ENCODE measurements around the gene FURIN. TPM values are rescaled to one million over a fixed set of nuclear protein-coding genes. Genes with fewer than 3 reads are reported as not detected.

Gene FURIN
- total RNA-seq, 4 donors from 2014 or later = 28.7 to 71.1 (median 42.4) TPM

DNA sequence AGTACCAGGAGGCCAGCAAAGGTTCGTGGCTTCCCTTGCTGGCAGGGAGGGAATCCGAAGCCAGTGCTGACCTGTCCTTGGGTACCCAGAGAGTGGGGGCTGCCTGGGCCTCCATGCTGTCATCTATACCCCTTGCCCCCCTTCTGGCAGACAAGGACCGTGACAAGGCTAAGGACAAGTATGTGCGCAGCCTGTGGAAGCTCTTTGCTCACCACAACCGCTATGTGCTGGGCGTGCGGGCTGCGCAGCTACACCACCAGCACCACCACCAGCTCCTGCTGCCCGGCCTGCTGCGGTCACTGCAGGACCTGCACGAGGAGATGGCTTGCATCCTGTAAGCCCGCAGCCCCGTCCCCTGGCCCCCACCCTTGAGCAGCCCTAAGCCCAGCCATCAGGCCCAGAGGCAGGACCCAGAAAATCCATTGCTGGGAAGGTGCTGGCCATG, 18.7 kb downstream of the FURIN start:
- TF ChIP-seq, protein P1, sequence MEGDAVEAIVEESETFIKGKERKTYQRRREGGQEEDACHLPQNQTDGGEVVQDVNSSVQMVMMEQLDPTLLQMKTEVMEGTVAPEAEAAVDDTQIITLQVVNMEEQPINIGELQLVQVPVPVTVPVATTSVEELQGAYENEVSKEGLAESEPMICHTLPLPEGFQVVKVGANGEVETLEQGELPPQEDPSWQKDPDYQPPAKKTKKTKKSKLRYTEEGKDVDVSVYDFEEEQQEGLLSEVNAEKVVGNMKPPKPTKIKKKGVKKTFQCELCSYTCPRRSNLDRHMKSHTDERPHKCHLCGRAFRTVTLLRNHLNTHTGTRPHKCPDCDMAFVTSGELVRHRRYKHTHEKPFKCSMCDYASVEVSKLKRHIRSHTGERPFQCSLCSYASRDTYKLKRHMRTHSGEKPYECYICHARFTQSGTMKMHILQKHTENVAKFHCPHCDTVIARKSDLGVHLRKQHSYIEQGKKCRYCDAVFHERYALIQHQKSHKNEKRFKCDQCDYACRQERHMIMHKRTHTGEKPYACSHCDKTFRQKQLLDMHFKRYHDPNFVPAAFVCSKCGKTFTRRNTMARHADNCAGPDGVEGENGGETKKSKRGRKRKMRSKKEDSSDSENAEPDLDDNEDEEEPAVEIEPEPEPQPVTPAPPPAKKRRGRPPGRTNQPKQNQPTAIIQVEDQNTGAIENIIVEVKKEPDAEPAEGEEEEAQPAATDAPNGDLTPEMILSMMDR (IDR thresholded peaks at IDR 0.05) = no peak
- TF ChIP-seq POLR2A (IDR thresholded peaks at IDR 0.05) = no peak
- no peak for TF ChIP-seq EP300 (IDR thresholded peaks at IDR 0.05)
- WGBS, 2 donors = 90 to 91% methylated on average over 12 to 13 of the region's 13 CpGs
- Histone ChIP-seq H3K9me3 (no peaks in the 10 kb centered on the region), H3K4me1 (peaks cover 0 to 53% (median 34%) of the 10 kb centered on the region in 4 donors), H3K27ac (peak overlapping the region in 3 of 4 donors; percentile 95 to 98 (median 97)), H3K36me3 (peaks cover 0 to 63% (median 7%) of the 10 kb centered on the region in 3 donors), H3K4me3 (no peak overlapping the region), H3K27me3 (no peaks in the 10 kb centered on the region)
- no peak for DNase-seq (ENCODE audit: low spot score in 2 of 2)

DNA sequence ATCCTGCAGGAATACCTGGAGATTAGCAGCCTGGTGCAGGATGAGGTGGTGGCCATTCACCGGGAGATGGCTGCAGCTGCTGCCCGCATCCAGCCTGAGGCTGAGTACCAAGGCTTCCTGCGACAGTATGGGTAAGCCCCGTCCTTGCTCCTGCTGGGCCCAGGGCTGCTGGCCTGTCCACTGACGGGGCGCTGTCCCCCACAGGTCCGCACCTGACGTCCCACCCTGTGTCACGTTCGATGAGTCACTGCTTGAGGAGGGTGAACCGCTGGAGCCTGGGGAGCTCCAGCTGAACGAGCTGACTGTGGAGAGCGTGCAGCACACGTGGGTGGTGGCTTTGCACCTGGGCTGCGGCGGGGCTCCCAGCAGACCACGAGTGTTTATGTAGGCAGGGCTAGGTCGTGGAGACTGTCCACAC, 20.9 kb downstream of the FURIN start:
- DNase-seq (ENCODE audit: low spot score in 2 of 2) = no peak
- Histone ChIP-seq H3K27me3 (no peaks in the 10 kb centered on the region), H3K36me3 (peaks cover 6 to 78% (median 7%) of the 10 kb centered on the region in 3 donors), H3K4me3 (no peak overlapping the region), H3K4me1 (peaks cover 0 to 31% (median 19%) of the 10 kb centered on the region in 4 donors), H3K9me3 (no peaks in the 10 kb centered on the region), H3K27ac (no peak overlapping the region)
- TF ChIP-seq, protein P1 (IDR thresholded peaks at IDR 0.05) = no peak
- TF ChIP-seq POLR2A (IDR thresholded peaks at IDR 0.05) (no peak), EP300 (IDR thresholded peaks at IDR 0.05) (no peak)
- WGBS, 2 donors = 84 to 88% methylated on average over 17 to 18 of the region's 18 CpGs

DNA sequence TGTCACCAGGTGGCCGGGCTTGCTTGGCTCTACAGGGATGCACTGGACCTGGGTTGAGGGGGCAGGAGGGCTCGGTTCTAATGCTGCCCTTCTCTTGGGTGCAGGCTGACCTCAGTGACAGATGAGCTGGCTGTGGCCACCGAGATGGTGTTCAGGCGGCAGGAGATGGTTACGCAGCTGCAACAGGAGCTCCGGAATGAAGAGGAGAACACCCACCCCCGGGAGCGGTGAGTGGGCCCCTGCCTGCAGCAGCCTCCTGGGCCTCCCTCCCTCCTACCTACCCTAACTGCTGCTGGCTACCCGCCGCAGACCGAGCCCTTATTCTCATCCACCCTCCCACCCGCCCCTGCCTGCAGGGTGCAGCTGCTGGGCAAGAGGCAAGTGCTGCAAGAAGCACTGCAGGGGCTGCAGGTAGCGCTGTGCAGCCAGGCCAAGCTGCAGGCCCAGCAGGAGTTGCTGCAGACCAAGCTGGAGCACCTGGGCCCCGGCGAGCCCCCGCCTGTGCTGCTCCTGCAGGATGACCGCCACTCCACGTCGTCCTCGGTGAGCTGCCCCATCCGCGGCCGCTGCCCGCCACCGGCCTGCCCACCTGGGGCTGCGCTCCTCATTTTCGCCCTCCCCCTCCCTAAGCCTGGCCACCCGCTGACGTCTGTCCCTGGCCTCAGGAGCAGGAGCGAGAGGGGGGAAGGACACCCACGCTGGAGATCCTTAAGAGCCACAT, 21.5 kb downstream of the FURIN start:
- peaks cover 6 to 84% (median 7%) of the 10 kb centered on the region in 3 donors for H3K36me3 ChIP-seq

DNA sequence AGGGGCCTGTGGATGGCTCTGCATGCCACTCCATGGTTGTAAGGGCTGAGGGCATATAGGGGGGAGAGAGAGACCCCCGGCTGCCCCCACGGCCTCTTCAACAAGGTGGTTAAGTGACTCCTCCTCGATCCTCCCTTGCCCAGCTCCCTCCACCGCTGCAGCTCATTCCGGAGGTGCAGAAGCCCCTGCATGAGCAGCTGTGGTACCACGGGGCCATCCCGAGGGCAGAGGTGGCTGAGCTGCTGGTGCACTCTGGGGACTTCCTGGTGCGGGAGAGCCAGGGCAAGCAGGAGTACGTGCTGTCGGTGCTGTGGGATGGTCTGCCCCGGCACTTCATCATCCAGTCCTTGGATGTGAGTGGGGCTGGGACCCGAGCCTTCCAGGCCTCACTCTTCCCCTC, 22.5 kb downstream of the FURIN start:
- peaks cover 6 to 93% (median 7%) of the 10 kb centered on the region in 3 donors for H3K36me3 ChIP-seq
- no peaks in the 10 kb centered on the region for H3K9me3 ChIP-seq
- no peak for DNase-seq (ENCODE audit: low spot score in 2 of 2)
- TF ChIP-seq EP300 (IDR thresholded peaks at IDR 0.05) = no peak
- TF ChIP-seq POLR2A (IDR thresholded peaks at IDR 0.05) = no peak
- TF ChIP-seq, protein P1 (IDR thresholded peaks at IDR 0.05) = no peak
- no peaks in the 10 kb centered on the region for H3K27me3 ChIP-seq
- H3K4me1 ChIP-seq = peaks cover 0 to 16% (median 4%) of the 10 kb centered on the region in 4 donors
- 78 to 81% methylated on average over 11 of the region's 12 CpGs for WGBS, 2 donors
- no peak overlapping the region for H3K4me3 ChIP-seq
- H3K27ac ChIP-seq = no peak overlapping the region

More for the DNA sequence above, 21.5 kb downstream of the FURIN start:
- TF ChIP-seq, protein P1 (IDR thresholded peaks at IDR 0.05) = no peak
- TF ChIP-seq EP300 (IDR thresholded peaks at IDR 0.05) = no peak
- no peak for TF ChIP-seq POLR2A (IDR thresholded peaks at IDR 0.05)
- Histone ChIP-seq H3K9me3 (no peaks in the 10 kb centered on the region), H3K27me3 (no peaks in the 10 kb centered on the region), H3K4me1 (peaks cover 0 to 25% (median 13%) of the 10 kb centered on the region in 4 donors), H3K27ac (no peak overlapping the region), H3K4me3 (no peak overlapping the region)
- WGBS, 2 donors = 83 to 86% methylated on average over 22 to 26 of the region's 31 CpGs
- no peak for DNase-seq (ENCODE audit: low spot score in 2 of 2)

DNA sequence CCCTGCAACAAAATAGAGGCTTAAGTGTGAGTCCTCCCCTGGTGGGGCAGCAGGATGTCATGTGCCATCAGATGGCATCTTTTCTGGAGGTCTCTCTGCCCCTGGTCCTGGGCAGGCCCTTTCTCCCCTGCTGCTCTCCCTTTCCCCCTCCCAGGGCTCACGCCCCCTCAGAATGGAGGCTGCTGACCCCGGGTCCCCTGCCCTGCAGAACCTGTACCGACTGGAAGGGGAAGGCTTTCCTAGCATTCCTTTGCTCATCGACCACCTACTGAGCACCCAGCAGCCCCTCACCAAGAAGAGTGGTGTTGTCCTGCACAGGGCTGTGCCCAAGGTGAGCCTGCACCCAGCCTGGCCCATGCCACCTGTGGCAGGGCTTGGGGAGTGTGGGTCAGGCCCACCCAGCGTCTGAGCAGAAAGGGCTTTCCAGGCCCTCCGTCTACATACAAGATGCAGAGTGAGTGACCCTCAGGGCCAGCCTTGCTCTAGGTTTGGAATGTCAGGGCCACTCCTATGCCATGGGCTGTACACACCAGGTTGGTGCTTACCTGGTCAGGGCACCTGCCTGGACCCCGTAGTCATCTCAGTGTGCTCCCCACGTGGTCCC, 23.1 kb downstream of the FURIN start:
- Histone ChIP-seq H3K4me1 (peaks cover 0 to 10% (median under 1%) of the 10 kb centered on the region in 4 donors), H3K4me3 (no peak overlapping the region), H3K9me3 (no peaks in the 10 kb centered on the region), H3K36me3 (peaks cover 6 to 99% (median 7%) of the 10 kb centered on the region in 3 donors), H3K27me3 (no peaks in the 10 kb centered on the region), H3K27ac (no peak overlapping the region)
- DNase-seq (ENCODE audit: low spot score in 2 of 2) = no peak
- no peak for TF ChIP-seq POLR2A (IDR thresholded peaks at IDR 0.05)
- TF ChIP-seq EP300 (IDR thresholded peaks at IDR 0.05) = no peak
- TF ChIP-seq, protein P1 (IDR thresholded peaks at IDR 0.05) = no peak
- 89 to 92% methylated on average over 8 of the region's 8 CpGs for WGBS, 2 donors

Data from tibial nerve (tissue), 4 donors.